ENCODE measurements around the gene SNX5.

SNX5 gene

DNA sequence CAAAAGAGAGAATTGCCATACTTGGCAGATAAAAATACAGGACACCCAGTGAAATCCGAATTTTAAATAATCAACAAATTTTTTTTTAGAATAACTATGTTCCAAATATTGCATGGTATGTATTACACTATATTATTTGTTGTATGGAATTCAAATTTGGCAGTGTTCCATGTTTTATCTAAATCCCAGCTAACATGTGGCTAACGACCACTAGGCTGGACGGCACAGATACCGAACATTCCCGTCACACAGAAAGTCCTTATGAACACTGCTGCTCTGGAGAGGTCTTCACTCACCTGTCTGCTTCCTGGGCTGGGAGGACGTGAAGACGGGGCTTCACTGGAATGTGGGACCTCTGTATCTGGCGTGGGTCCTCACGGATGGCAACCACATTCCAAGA is 32.8 kb downstream of the SNX5 start:
- H3K27ac ChIP-seq, result no peak overlapping the region
- no peak for TF ChIP-seq CTCF (conservative IDR thresholded peaks at IDR 0.05)

GRCh38 chr20:17935186-17935585 is 33.4 kb downstream of the SNX5 start:
- no peak overlapping the region for H3K27ac ChIP-seq
- no peak for TF ChIP-seq CTCF (conservative IDR thresholded peaks at IDR 0.05)

- TF ChIP-seq CTCF (conservative IDR thresholded peaks at IDR 0.05), result no peak
- H3K27ac ChIP-seq, result no peak overlapping the region
Observed at GRCh38 chr20:17934141-17934862, 34.3 kb downstream of the SNX5 start.

GRCh38 chr20:17933711-17934110 is 34.9 kb downstream of the SNX5 start:
- H3K27ac ChIP-seq, result no peak overlapping the region
- no peak for TF ChIP-seq CTCF (conservative IDR thresholded peaks at IDR 0.05)

DNA sequence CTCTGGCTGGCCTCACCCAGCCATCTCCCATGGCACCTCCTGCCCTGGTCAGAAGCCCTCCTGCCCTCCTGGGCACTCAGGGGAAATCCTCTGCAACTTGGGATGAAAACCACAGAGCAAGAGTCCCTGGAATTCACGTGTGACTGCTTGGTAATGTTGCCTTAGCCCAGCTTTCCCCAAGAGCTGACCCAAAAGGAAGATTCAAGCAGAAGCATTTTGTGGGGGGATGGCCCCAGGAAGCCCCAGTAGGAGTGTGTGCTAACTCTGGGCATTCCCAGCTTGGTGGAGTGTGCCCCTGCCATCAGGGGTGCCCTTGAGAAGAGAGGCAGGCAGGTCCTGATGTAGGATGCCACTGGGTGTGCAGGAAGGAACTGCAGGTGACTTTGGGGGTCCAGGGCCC is 35.5 kb downstream of the SNX5 start:
- TF ChIP-seq CTCF (conservative IDR thresholded peaks at IDR 0.05), result no peak
- no peak overlapping the region for H3K27ac ChIP-seq

DNA sequence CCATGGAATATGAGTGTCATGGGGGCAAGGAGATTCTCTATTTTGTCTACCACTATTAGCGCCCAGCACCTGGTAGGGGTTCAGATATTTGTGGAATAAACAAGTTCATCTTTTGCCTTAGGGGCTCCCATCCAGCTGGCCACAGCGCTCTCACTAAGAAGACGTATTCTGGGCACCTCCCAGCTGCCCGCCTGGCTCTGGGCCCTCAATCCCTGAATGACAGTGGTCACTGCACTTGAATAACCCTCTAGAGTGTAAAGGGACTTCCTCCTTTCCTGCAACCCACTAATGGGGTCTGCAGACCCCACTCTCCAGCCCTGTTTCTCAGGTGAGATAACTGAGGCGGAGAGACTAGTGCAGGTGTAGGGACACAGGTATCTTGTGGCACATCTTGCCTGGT is 36.2 kb downstream of the SNX5 start:
- no peak overlapping the region for H3K27ac ChIP-seq
- no peak for TF ChIP-seq CTCF (conservative IDR thresholded peaks at IDR 0.05)

GRCh38 chr20:17931513-17931912 is 37.1 kb downstream of the SNX5 start:
- no peak for TF ChIP-seq CTCF (conservative IDR thresholded peaks at IDR 0.05)

More at GRCh38 chr20:17931513-17931912, 37.1 kb downstream of the SNX5 start:
- no peak overlapping the region for H3K27ac ChIP-seq
